ENCODE results near the gene CNTNAP2.

The CNTNAP2 gene

DNA sequence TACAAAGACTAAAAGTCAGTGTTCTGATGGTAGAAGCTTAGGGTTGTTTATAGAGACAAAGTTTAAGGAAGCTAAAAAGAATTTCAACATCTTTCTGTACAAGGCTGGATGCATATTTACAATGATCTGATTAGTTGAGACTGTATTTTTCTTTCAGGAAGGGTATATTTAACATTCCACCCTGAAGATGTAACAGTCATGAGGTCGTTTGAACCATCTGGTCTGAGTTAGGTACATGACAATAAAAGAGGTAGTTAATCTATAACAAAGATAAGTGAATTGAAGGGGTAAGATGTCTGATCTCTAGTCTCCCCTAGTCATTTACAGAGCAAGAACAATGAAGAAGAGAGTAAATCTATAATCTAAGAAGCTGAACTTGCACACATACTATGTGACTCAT, 821.2 kb downstream of the CNTNAP2 start:
- no peak overlapping the region for H3K4me3 ChIP-seq (ENCODE audit: low read depth, low read length)
- TF ChIP-seq, protein P1, sequence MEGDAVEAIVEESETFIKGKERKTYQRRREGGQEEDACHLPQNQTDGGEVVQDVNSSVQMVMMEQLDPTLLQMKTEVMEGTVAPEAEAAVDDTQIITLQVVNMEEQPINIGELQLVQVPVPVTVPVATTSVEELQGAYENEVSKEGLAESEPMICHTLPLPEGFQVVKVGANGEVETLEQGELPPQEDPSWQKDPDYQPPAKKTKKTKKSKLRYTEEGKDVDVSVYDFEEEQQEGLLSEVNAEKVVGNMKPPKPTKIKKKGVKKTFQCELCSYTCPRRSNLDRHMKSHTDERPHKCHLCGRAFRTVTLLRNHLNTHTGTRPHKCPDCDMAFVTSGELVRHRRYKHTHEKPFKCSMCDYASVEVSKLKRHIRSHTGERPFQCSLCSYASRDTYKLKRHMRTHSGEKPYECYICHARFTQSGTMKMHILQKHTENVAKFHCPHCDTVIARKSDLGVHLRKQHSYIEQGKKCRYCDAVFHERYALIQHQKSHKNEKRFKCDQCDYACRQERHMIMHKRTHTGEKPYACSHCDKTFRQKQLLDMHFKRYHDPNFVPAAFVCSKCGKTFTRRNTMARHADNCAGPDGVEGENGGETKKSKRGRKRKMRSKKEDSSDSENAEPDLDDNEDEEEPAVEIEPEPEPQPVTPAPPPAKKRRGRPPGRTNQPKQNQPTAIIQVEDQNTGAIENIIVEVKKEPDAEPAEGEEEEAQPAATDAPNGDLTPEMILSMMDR (IDR thresholded peaks at IDR 0.05; ENCODE audit: low read depth, low read length): no peak

DNA sequence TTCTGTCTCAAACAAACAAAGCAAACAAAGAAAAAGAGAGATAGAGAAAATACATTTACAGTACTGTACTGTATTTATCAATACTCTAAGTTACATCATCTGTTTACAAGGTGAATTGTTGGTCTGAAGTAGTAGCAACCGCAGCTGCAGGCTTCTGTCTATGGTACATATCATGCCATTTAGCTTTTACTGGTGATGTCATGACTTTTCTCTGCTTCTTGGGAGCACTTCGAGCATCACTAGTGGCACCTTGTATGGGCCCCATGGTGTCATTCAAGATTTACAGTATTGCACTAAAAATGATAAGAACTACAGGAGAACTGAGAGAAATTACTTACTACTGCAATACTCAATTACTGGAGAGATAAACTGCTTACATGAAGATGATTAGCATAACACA, 826.9 kb downstream of the CNTNAP2 start:
- TF ChIP-seq, protein P1 (IDR thresholded peaks at IDR 0.05; ENCODE audit: low read depth, low read length): no peak
- no peak overlapping the region for H3K4me3 ChIP-seq (ENCODE audit: low read depth, low read length)

DNA sequence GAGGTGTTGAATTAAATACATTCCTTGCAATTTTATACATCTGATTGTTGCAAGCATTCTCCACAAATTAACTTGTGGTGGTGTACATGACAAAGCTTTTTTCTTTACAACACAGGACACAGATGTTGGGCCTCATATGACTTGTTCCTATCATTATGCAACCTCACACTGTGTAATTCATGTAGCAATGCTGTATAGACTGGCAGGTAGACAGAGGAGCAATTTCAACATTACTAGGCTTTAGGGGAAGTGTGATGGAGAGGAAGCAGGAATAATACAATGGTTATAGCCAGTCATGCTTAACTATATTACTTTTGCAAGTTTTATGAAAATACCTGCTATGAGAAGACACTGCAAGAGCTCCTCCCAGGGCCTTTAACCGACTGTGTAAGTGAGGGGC, 832.1 kb downstream of the CNTNAP2 start:
- TF ChIP-seq, protein P1 (IDR thresholded peaks at IDR 0.05; ENCODE audit: low read depth, low read length): no peak

DNA sequence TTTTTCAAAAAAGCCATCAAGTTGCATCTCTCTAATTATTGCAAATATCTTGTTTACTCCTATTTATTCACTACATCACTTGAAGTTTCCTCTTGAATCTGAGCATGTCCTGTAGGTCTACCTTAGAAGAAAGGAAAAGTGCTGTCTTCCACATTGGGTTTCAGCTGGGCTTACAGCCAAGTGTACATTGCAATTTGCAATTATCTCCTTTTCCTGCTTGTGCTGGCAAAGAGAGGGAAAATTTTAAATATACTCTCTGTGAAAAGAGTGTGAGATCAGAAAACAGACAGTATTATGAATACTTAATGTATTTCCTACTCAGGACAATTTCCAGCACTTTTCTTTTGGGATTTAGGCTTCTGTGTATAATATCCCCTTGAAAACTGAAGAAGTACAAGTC, 839.7 kb downstream of the CNTNAP2 start:
- H3K4me3 ChIP-seq (ENCODE audit: low read depth, low read length): no peak overlapping the region
- TF ChIP-seq, protein P1 (IDR thresholded peaks at IDR 0.05; ENCODE audit: low read depth, low read length): no peak

More for the DNA sequence above, 832.1 kb downstream of the CNTNAP2 start:
- no peak overlapping the region for H3K4me3 ChIP-seq (ENCODE audit: low read depth, low read length)

DNA sequence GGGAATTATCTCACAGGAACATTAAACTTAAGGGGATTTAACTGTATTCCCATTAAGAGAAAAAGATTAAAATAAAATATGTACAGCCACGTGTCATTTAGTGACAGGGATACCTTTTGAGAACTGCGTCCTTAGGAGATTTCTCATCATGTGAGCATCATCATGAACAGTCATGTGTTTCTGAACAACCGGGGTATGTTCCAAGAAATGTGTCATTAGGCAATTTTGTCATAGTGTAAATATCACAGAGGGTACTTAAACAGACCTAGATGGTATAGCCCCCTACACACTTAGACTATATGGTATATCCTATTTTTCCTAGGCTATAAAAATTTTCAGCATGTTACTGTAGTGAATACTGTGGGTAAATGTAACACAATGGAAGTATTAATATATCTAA, 840.3 kb downstream of the CNTNAP2 start:
- TF ChIP-seq, protein P1 (IDR thresholded peaks at IDR 0.05; ENCODE audit: low read depth, low read length): no peak
- no peak overlapping the region for H3K4me3 ChIP-seq (ENCODE audit: low read depth, low read length)

DNA sequence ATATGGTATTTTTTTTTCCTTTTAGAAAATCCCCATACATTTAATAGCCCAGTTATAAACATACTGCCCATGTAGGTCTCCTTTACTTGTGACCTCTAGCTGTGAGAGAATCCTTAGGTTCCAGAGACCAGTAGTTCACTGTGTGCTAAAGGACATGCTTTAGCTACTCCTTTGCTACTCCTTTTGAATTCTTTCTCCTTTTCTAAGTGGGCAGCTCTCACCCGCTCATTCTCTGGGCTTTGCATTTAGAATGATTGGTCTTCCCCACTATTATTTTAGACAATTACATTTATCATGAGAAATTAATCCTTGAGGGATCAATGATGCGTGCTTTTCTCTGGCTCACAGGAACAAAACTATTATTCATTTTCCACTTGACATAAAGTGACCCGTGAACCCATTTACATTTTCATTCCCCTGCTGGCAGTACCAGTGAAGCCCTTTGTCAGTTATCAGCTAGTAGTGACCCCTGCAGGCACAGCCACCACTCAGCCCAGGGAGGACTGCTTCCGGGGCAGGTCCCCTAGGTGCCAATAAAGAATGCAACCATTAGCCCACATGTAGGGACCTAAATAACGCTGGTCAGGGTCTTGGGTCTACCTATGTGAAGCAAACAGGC, 844.3 kb downstream of the CNTNAP2 start:
- H3K4me3 ChIP-seq (ENCODE audit: low read depth, low read length): no peak overlapping the region
- TF ChIP-seq, protein P1 (IDR thresholded peaks at IDR 0.05; ENCODE audit: low read depth, low read length): no peak

DNA sequence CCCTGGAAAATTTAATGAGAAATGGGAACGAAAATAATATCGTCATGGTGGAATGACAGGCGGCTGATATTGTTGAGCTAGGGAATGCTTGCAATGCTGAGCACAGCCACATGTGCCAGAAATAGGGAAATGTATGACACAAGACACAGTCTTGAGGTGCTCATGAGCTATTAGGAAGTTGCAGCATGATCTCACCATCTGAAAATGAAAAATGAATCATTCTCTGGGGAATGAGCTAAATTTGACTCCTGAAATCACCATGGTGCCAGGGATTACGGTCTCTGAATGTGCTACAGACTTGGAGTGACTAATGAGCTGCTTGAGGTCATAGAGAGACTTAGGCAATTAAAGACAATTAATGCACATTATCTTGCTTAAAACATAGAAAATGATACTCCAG, 845.0 kb downstream of the CNTNAP2 start:
- no peak overlapping the region for H3K4me3 ChIP-seq (ENCODE audit: low read depth, low read length)
- TF ChIP-seq, protein P1 (IDR thresholded peaks at IDR 0.05; ENCODE audit: low read depth, low read length): no peak

Data from WI38 (cell line).